Measurements from ENCODE around the gene ATG7.
"Not testable (repeated sequence)": the region's sequence is repeated elsewhere in the genome, so short reads cannot be mapped to it uniquely, and the experiment has no call there.

ATG7 gene

DNA sequence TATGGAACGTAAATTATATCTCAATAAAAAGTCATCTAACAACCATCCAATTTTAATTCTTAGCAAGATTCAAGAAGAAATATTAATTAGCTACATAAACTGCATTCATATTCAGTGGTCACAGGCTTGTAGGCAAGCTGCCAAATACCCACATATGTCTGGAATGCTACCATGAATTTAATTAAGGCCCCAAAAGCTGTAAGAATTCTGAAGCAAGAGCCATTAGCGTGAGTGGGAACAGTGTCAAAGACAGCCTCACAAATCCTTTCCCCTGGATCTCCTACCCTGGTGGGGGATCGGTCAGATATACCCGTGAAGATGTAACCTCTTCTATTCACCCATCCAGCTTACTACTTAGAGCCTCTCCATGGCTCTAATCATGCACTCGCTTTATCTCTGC, 40.0 kb downstream of the ATG7 start:
- Mint-ChIP-seq H3K27me3 (no peaks in the 10 kb centered on the region), H3K27ac (ENCODE audit: low read depth) (no peak overlapping the region), H3K9me3 (no peaks in the 10 kb centered on the region), H3K4me3 (no peak overlapping the region), H3K36me3 (ENCODE audit: insufficient read depth) (peaks cover 43% of the 10 kb centered on the region), H3K4me1 (peaks cover 6% of the 10 kb centered on the region)
- no peak for DNase-seq (ENCODE audit: low spot score in 2 of 2)
- no peak for ATAC-seq (replicated peaks; ENCODE audit: extremely low read depth, poor library complexity, severe bottlenecking)

DNA sequence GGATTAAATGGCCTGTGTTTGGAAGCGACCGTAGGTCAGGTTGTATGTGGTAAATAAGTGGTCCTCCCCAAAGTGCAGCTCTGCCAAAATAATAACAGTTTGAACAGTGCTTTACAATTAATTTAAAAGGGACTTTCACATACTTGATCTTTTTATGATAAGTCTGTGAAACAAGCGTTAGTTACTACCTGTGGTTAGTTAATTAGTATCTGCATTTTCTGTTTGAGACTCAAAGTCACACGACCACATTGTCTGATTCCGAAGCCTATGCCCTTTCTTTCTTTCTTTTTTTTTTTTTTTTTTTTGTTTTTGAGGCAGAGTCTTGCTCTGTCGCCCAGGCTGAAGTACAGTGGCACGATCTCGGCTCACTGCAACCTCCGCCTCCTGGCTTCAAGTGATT, 45.1 kb downstream of the ATG7 start:
- H3K27me3 Mint-ChIP-seq: no peaks in the 10 kb centered on the region
- H3K4me3 Mint-ChIP-seq: no peak overlapping the region
- no peak for ATAC-seq (replicated peaks; ENCODE audit: extremely low read depth, poor library complexity, severe bottlenecking)
- peaks cover 48% of the 10 kb centered on the region for H3K36me3 Mint-ChIP-seq (ENCODE audit: insufficient read depth)
- H3K9me3 Mint-ChIP-seq: no peaks in the 10 kb centered on the region
- H3K27ac Mint-ChIP-seq (ENCODE audit: low read depth): no peak overlapping the region
- no peaks in the 10 kb centered on the region for H3K4me1 Mint-ChIP-seq
- no peak for DNase-seq (ENCODE audit: low spot score in 2 of 2)

DNA sequence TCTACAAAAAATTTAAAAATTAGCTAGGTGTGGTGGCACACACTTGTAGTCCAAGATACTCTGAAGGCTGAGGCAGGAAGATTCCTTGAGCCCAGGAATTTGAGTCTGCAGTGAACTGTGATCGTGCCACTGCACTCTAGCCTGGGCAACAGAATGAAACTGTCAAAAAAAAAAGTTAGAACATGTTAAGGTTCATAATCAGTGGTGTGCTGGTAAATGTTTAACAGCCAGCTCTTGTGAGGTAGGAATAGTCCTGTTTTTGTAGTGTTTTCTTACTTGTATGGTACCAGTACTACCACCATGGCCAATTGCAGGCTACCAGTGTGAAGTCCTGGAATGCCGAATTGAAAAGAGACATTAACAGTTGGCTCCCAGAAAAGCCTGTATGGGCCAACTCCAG, 50.7 kb downstream of the ATG7 start:
- DNase-seq (ENCODE audit: low spot score in 2 of 2) (no peak), ATAC-seq (replicated peaks; ENCODE audit: extremely low read depth, poor library complexity, severe bottlenecking) (no peak)
- Mint-ChIP-seq H3K27ac (ENCODE audit: low read depth) (no peak overlapping the region), H3K27me3 (no peaks in the 10 kb centered on the region), H3K4me1 (no peaks in the 10 kb centered on the region), H3K36me3 (ENCODE audit: insufficient read depth) (peaks cover 22% of the 10 kb centered on the region), H3K9me3 (no peaks in the 10 kb centered on the region), H3K4me3 (no peak overlapping the region)

DNA sequence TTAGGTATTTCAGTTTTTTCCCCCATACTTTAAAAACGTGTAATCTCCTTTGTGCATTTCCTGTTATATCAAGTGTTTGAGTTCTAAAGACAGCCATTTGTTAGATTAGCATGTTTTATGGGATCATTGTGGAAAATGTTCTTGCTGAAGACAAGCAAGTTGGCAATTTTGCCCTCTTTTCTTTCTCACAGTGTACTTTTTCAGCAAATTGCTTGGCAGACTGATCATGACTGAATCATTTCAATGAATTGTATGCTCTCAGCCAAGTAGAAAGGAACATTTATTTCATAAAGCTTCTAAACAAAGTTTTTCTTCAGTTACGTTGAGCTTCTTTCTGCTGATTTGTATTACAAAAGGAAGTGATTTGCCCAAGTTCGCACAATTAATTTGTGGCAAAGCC, 51.6 kb downstream of the ATG7 start:
- H3K27me3 Mint-ChIP-seq: no peaks in the 10 kb centered on the region
- DNase-seq (ENCODE audit: low spot score in 2 of 2): no peak
- ATAC-seq (replicated peaks; ENCODE audit: extremely low read depth, poor library complexity, severe bottlenecking): no peak
- H3K4me1 Mint-ChIP-seq: no peaks in the 10 kb centered on the region
- H3K27ac Mint-ChIP-seq (ENCODE audit: low read depth): no peak overlapping the region
- H3K4me3 Mint-ChIP-seq: no peak overlapping the region
- H3K9me3 Mint-ChIP-seq: no peaks in the 10 kb centered on the region
- H3K36me3 Mint-ChIP-seq (ENCODE audit: insufficient read depth): peaks cover 18% of the 10 kb centered on the region

GRCh38 chr3:11327619-11328018, 55.4 kb downstream of the ATG7 start:
- Mint-ChIP-seq H3K4me3 (no peak overlapping the region), H3K9me3 (no peaks in the 10 kb centered on the region), H3K4me1 (no peaks in the 10 kb centered on the region), H3K36me3 (ENCODE audit: insufficient read depth) (peaks cover 8% of the 10 kb centered on the region), H3K27me3 (no peaks in the 10 kb centered on the region), H3K27ac (ENCODE audit: low read depth) (peak overlapping the region; percentile 22)
- DNase-seq (ENCODE audit: low spot score in 2 of 2) (no peak), ATAC-seq (replicated peaks; ENCODE audit: extremely low read depth, poor library complexity, severe bottlenecking) (no peak)

DNA sequence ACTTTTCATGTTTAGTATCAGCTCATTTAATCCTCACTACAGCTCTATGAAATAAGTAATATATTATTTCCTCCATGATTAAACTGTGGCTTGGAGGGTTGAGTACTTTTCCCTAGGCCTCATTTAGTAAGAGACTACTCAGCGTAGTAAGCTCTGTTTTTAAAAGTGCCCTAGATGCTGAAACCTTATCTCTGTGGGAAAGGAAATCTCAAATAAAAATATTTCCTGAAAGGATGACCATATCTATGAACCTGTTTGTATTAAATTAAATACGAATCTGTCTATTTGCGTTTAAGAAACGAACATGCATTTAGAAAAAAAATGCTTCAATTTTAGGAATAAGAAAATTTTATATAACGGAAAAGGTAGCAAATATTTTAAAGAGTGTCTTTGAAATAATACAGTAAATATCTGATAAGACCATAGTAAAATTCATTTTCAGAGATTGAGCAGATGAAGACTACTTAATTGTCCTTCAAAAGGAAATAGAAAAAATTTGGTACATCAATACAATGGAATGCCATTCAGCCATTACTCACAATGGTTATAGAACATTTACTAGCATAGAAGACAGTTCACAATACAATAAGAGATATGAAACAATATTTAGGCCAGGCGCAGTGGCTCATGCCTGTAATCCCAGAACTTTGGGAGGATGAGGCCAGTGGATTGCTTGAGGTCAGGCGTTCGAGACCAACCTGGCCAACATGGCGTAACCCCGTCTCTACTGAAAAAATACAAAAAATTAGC, 56.2 kb downstream of the ATG7 start:
- Mint-ChIP-seq H3K36me3 (ENCODE audit: insufficient read depth) (peaks cover 6% of the 10 kb centered on the region), H3K9me3 (no peaks in the 10 kb centered on the region), H3K27me3 (no peaks in the 10 kb centered on the region), H3K4me3 (no peak overlapping the region), H3K4me1 (no peaks in the 10 kb centered on the region), H3K27ac (ENCODE audit: low read depth) (no peak overlapping the region)
- no peak for DNase-seq (ENCODE audit: low spot score in 2 of 2)
- ATAC-seq (replicated peaks; ENCODE audit: extremely low read depth, poor library complexity, severe bottlenecking): no peak

DNA sequence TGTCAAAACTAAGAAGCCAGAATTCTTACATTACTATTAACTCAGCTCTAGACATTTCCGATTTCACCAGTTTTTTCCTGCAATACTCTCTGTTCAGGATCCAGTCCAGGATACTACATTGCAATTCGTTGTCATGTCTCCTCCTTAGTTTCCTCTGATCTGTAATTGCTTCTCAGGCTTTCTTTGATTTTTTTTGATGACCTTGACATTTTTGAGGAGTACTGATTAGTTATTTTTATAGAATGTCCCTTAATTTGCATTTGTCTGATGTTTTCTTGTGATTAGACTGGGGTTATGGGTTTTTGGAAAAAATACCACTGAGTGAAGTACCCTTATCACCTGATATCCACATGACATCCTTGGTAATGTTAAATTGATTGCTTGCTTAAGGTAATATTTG, 57.6 kb downstream of the ATG7 start:
- Mint-ChIP-seq H3K9me3 (no peaks in the 10 kb centered on the region), H3K4me1 (no peaks in the 10 kb centered on the region), H3K36me3 (ENCODE audit: insufficient read depth) (peaks cover 6% of the 10 kb centered on the region), H3K4me3 (no peak overlapping the region), H3K27me3 (no peaks in the 10 kb centered on the region), H3K27ac (ENCODE audit: low read depth) (no peak overlapping the region)
- no peak for ATAC-seq (replicated peaks; ENCODE audit: extremely low read depth, poor library complexity, severe bottlenecking)
- no peak for DNase-seq (ENCODE audit: low spot score in 2 of 2)

DNA sequence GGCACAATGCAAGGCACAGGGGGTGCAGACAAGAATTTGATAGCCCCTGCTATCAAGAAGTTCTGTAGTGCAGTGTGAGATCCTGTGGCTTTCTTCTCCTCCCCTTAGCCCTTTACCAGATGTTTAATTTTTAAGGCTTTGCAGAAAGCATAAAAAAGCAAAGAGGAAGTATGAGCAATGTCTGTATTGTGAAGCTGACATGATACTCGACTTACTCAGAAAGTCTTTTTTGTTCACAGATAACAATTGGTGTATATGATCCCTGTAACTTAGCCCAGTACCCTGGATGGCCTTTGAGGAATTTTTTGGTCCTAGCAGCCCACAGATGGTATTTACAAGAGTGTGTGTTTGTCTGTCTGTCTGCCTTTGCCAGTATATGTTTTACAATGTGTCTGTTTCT, 58.9 kb downstream of the ATG7 start:
- ATAC-seq (replicated peaks; ENCODE audit: extremely low read depth, poor library complexity, severe bottlenecking) (no peak), DNase-seq (ENCODE audit: low spot score in 2 of 2) (no peak)
- Mint-ChIP-seq H3K4me1 (no peaks in the 10 kb centered on the region), H3K36me3 (ENCODE audit: insufficient read depth) (peaks cover 8% of the 10 kb centered on the region), H3K4me3 (no peak overlapping the region), H3K9me3 (no peaks in the 10 kb centered on the region), H3K27ac (ENCODE audit: low read depth) (peak overlapping the region; percentile 56), H3K27me3 (no peaks in the 10 kb centered on the region)

DNA sequence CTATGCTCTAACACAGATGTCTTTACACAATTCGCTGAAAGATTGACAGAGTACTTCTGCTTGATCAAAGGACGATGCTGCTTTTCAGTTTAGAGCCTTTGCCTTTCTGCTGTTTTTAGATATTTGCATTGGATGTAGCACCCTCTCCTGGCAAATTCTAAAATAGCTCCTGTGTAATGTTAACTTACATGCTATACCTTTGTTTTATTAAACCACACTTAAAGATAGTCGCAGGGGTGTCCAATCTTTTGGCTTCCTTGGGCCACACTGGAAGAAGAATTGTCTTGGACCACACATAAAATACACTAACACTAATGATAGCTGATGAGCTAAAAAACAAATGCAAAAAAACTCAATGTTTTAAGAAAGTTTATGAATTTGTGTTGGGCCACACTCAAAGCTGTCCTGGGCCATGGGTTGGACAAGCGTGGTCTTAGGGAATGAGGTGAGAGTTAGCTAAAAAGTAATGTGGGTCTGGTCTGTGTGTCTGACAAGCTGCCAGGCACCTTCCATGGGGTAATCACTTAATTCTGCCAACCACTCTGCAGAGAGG, 62.9 kb downstream of the ATG7 start:
- Mint-ChIP-seq H3K9me3 (no peaks in the 10 kb centered on the region), H3K36me3 (ENCODE audit: insufficient read depth) (peaks cover 6% of the 10 kb centered on the region)

DNA sequence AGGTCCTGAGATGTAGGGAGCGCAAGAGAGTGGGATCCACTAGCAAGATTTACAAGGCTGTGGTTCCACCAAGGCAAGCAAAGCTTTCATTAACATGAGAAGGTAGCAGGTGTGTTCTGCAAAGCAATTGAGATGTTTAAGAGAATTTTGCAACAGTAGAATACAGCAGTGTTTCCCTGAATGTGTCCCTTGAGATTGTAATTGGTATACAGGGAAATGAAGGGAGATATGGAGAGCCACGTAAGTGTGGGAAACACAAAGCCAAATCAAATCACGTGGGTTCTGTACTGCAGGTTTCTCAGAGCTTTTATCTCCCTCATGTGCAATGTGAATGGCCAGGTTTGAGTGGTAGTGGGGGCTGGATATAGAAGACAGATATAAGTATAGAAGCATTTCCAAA, 67.3 kb downstream of the ATG7 start:
- Mint-ChIP-seq H3K4me1 (no peaks in the 10 kb centered on the region), H3K36me3 (ENCODE audit: insufficient read depth) (peaks cover 22% of the 10 kb centered on the region)

More for the DNA sequence above, 62.9 kb downstream of the ATG7 start:
- Mint-ChIP-seq H3K4me1 (no peaks in the 10 kb centered on the region), H3K4me3 (no peak overlapping the region), H3K27ac (ENCODE audit: low read depth) (no peak overlapping the region), H3K27me3 (no peaks in the 10 kb centered on the region)
- DNase-seq (ENCODE audit: low spot score in 2 of 2) (peak in 1 of 2 donors; percentile 21), ATAC-seq (replicated peaks; ENCODE audit: extremely low read depth, poor library complexity, severe bottlenecking) (peak; percentile 46)

DNA sequence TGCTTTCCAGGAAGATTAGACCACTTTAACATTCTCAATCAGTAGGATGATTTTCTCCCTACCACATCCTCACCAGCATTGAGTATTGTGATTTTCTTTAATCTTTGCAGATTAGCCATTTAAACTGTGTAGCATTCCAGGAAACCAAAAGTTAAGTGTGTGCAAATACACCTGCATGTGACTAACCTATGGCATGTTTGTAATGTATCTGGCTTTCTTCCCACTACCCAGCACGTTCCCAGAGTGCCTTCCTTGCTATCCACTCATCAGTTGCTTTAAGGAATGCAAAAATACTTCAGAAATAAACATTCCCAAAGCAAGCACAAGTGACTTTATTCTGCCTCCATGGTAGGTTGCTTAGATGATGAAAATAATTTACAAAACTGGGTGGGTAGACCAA, 74.2 kb downstream of the ATG7 start:
- Mint-ChIP-seq H3K27ac (ENCODE audit: low read depth) (no peak overlapping the region), H3K4me3 (no peak overlapping the region)

More for the DNA sequence above, 67.3 kb downstream of the ATG7 start:
- ATAC-seq (replicated peaks; ENCODE audit: extremely low read depth, poor library complexity, severe bottlenecking) (no peak), DNase-seq (ENCODE audit: low spot score in 2 of 2) (no peak)
- Mint-ChIP-seq H3K4me3 (no peak overlapping the region), H3K27ac (ENCODE audit: low read depth) (peak overlapping the region; percentile 26), H3K9me3 (no peaks in the 10 kb centered on the region), H3K27me3 (no peaks in the 10 kb centered on the region)

DNA sequence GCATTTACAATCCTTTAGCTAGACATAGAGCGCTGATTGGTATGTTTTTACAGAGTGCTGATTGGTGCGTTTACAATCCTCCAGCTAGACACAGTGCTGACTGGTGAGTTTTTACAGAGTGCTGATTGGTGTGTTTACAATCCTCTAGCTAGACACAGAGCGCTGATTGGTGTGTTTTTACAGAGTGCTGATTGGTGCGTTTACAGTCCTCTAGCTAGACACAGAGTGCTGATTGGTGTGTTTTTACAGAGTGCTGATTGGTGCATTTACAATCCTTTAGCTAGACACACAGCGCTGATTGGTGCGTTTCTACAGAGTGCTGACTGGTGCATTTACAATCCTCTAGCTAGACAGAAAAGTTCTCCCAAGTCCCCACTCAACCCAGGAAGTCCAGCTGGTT, 76.7 kb downstream of the ATG7 start:
- not testable (repeated sequence) for H3K9me3 Mint-ChIP-seq; H3K4me1 Mint-ChIP-seq; H3K4me3 Mint-ChIP-seq; DNase-seq (ENCODE audit: low spot score in 2 of 2); ATAC-seq (replicated peaks; ENCODE audit: extremely low read depth, poor library complexity, severe bottlenecking); H3K27me3 Mint-ChIP-seq; H3K27ac Mint-ChIP-seq (ENCODE audit: low read depth)
- H3K36me3 Mint-ChIP-seq (ENCODE audit: insufficient read depth): peaks cover 15% of the 10 kb centered on the region

More for the DNA sequence above, 74.2 kb downstream of the ATG7 start:
- Mint-ChIP-seq H3K27me3 (no peaks in the 10 kb centered on the region), H3K9me3 (no peaks in the 10 kb centered on the region), H3K36me3 (ENCODE audit: insufficient read depth) (peaks cover 26% of the 10 kb centered on the region), H3K4me1 (no peaks in the 10 kb centered on the region)
- DNase-seq (ENCODE audit: low spot score in 2 of 2): no peak
- no peak for ATAC-seq (replicated peaks; ENCODE audit: extremely low read depth, poor library complexity, severe bottlenecking)

DNA sequence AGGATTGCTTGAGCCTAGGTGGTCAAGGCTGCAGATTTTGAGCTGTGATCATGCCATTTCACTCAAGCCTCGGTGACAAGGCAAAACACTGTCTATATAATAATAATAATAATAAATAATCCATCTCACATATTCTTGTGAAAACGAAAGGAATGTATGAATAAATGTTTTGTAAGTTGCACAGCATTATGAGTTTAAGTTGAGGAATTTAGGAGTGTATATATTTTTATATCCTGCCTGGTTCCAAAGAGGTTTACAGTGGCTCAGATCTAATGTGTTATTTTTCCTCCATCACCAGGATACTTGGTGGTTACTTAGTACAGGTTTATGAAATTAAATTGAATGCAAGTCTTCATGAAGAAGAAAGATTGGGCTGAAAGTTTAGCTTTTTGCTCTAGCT, 77.2 kb downstream of the ATG7 start:
- H3K9me3 Mint-ChIP-seq: no peaks in the 10 kb centered on the region
- ATAC-seq (replicated peaks; ENCODE audit: extremely low read depth, poor library complexity, severe bottlenecking) (no peak), DNase-seq (ENCODE audit: low spot score in 2 of 2) (no peak)
- H3K4me3 Mint-ChIP-seq: no peak overlapping the region
- no peaks in the 10 kb centered on the region for H3K4me1 Mint-ChIP-seq
- no peak overlapping the region for H3K27ac Mint-ChIP-seq (ENCODE audit: low read depth)
- H3K36me3 Mint-ChIP-seq (ENCODE audit: insufficient read depth): peaks cover 13% of the 10 kb centered on the region
- H3K27me3 Mint-ChIP-seq: no peaks in the 10 kb centered on the region
